DND-41 (cell line): ENCODE measurements around the gene GNB2.

Experiments used
- CTCF ChIP-seq: IDR thresholded peaks from 2 replicates; pipeline ENCODE4 v1.5.1; 2012; ENCODE audit warnings: borderline replicate concordance, low read length, moderate library complexity, mild to moderate bottlenecking; ENCODE audit not compliant: poor library complexity, severe bottlenecking; ENCODE audit errors: extremely low read depth
- EZH2 ChIP-seq: IDR thresholded peaks from 3 replicates; pipeline ENCODE4 v1.6.1; 2012; ENCODE audit warnings: borderline replicate concordance, low read depth, mild to moderate bottlenecking, moderate library complexity, low read length, inconsistent platforms; ENCODE audit not compliant: severe bottlenecking

GRCh38 chr7:100708395-100708794 lies 34.9 kb downstream of the GNB2 start:
- no peak for TF ChIP-seq CTCF
- no peak for TF ChIP-seq EZH2
